SK-N-MC (cell line): ENCODE measurements around the gene SLC4A1AP.

Experiments used
- DNase-seq: peaks from one replicate; pipeline ENCODE4 v3.0.0-alpha.2; 2011; ENCODE audit warnings: low read depth, low spot score
- H3K27ac ChIP-seq: fragments of 200-600 bp; sonication (generic); 2 replicates; pipeline ENCODE4 v1.5.1; 2016; ENCODE audit warnings: mixed run types
- H3K36me3 ChIP-seq: fragments of 200-600 bp; sonication (generic); 2 replicates; pipeline ENCODE4 v1.6.1; 2017; ENCODE audit warnings: antibody characterized with exemption, low read length, mixed read lengths; ENCODE audit not compliant: insufficient read depth
- H3K4me3 ChIP-seq: fragments of 200-600 bp; sonication (generic); 2 replicates; pipeline ENCODE4 v1.5.1; 2016
- H3K9ac ChIP-seq: fragments of 200-600 bp; sonication (generic); 2 replicates; pipeline ENCODE4 v1.8.0; 2017; ENCODE audit warnings: mixed run types, mixed read lengths; ENCODE audit not compliant: insufficient read length
- H3K9me3 ChIP-seq: fragments of 200-600 bp; sonication (generic); 2 replicates; pipeline ENCODE4 v1.6.1; 2017; ENCODE audit warnings: low read depth, mild to moderate bottlenecking, antibody characterized with exemption, low read length, moderate library complexity, mixed read lengths
- EZH2 ChIP-seq: fragments of 200-600 bp; sonication (generic); IDR thresholded peaks from one replicate; pipeline ENCODE4 v1.6.1; 2017; ENCODE audit warnings: antibody characterized with exemption
- FOXP2 ChIP-seq: optimal IDR thresholded peaks from 2 replicates; pipeline ENCODE3; 2011; ENCODE audit warnings: mild to moderate bottlenecking, moderate library complexity; ENCODE audit not compliant: insufficient read depth; ENCODE audit errors: extremely low read length, control extremely low read depth
- POLR2AphosphoS5 ChIP-seq: IDR thresholded peaks from 2 replicates; pipeline ENCODE4 v1.6.1; 2012; ENCODE audit warnings: mild to moderate bottlenecking, low read depth, low read length, borderline replicate concordance

Gene SLC4A1AP

GRCh38 chr2:27709960-27710575, 46.4 kb downstream of the SLC4A1AP start:
- DNase-seq, result no peak
- no peak overlapping the region for H3K4me3 ChIP-seq
- no peak overlapping the region for H3K9ac ChIP-seq
- H3K9me3 ChIP-seq, result no peaks in the 10 kb centered on the region
- no peaks in the 10 kb centered on the region for H3K36me3 ChIP-seq
- H3K27ac ChIP-seq, result no peak overlapping the region
- TF ChIP-seq POLR2AphosphoS5, result no peak

GRCh38 chr2:27710640-27711430, 47.1 kb downstream of the SLC4A1AP start:
- TF ChIP-seq POLR2AphosphoS5 (no peak), EZH2 (no peak), FOXP2 (no peak)
- Histone ChIP-seq H3K9ac (no peak overlapping the region), H3K27ac (no peak overlapping the region), H3K36me3 (no peaks in the 10 kb centered on the region), H3K9me3 (no peaks in the 10 kb centered on the region), H3K4me3 (no peak overlapping the region)
- DNase-seq, result no peak

- TF ChIP-seq FOXP2 (no peak), EZH2 (no peak), POLR2AphosphoS5 (no peak)
- H3K9ac ChIP-seq, result no peak overlapping the region
- DNase-seq, result no peak
- H3K36me3 ChIP-seq, result no peaks in the 10 kb centered on the region
- H3K27ac ChIP-seq, result no peak overlapping the region
- no peak overlapping the region for H3K4me3 ChIP-seq
- no peaks in the 10 kb centered on the region for H3K9me3 ChIP-seq
Measured at GRCh38 chr2:27711804-27712203, 48.1 kb downstream of the SLC4A1AP start.

DNA sequence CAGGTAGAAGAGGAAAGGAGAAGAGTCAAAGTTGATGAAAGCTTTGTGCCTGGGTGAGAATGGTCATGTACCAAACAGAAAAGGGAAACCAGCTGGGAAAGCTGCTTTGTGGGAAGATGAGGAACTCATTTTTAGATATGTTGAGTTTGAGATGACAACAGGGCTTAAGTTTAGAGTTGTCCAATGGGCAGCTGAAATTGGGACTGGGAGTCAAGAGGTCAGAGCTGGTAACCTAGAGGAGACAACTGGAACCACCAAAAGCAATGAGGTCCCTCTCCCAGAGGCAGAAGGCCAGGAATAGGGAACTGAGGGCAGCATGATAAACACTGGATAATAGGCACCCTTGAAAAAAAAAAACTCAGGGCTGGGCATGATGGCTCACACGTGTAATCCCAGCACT, 48.8 kb downstream of the SLC4A1AP start:
- Histone ChIP-seq H3K36me3 (no peaks in the 10 kb centered on the region), H3K27ac (no peak overlapping the region), H3K9ac (no peak overlapping the region), H3K9me3 (no peaks in the 10 kb centered on the region), H3K4me3 (no peak overlapping the region)
- no peak for TF ChIP-seq EZH2
- no peak for TF ChIP-seq POLR2AphosphoS5
- no peak for TF ChIP-seq FOXP2
- no peak for DNase-seq

DNA sequence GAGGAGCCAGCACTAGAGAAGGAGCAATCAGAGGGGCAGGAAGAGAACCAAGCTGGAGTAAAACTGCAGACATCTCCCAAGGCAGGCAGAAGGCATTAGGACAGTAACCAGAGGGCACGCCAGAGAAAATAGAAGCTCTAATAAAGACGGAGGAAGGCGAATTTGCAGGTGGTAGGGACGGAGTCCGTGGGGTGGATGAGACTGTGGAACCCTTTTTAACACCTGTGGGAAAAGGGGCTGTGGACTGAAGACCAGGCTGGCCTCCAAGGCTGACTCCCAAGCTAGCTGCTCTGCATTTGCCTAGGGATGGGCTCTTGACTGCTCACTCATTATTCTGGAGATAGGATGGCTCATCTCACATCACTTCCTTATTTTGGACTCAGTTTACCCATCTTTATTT, 49.5 kb downstream of the SLC4A1AP start:
- no peak for DNase-seq
- TF ChIP-seq EZH2 (no peak), FOXP2 (no peak), POLR2AphosphoS5 (no peak)
- H3K4me3 ChIP-seq, result no peak overlapping the region
- H3K27ac ChIP-seq, result no peak overlapping the region
- no peaks in the 10 kb centered on the region for H3K36me3 ChIP-seq
- no peaks in the 10 kb centered on the region for H3K9me3 ChIP-seq
- H3K9ac ChIP-seq, result no peak overlapping the region

GRCh38 chr2:27714053-27714452, 50.4 kb downstream of the SLC4A1AP start:
- DNase-seq, result no peak
- Histone ChIP-seq H3K9ac (no peak overlapping the region), H3K9me3 (no peaks in the 10 kb centered on the region), H3K4me3 (no peak overlapping the region), H3K36me3 (no peaks in the 10 kb centered on the region), H3K27ac (no peak overlapping the region)
- no peak for TF ChIP-seq POLR2AphosphoS5

- DNase-seq, result no peak
- no peaks in the 10 kb centered on the region for H3K9me3 ChIP-seq
- H3K9ac ChIP-seq, result no peak overlapping the region
- H3K4me3 ChIP-seq, result no peak overlapping the region
- H3K27ac ChIP-seq, result no peak overlapping the region
- no peaks in the 10 kb centered on the region for H3K36me3 ChIP-seq
- TF ChIP-seq EZH2 (no peak), FOXP2 (no peak), POLR2AphosphoS5 (no peak)
Measured at GRCh38 chr2:27714851-27715291, 51.2 kb downstream of the SLC4A1AP start.

- DNase-seq, result no peak
- H3K4me3 ChIP-seq, result no peak overlapping the region
Measured at GRCh38 chr2:27715318-27716210, 51.9 kb downstream of the SLC4A1AP start.

More at GRCh38 chr2:27715318-27716210, 51.9 kb downstream of the SLC4A1AP start:
- no peaks in the 10 kb centered on the region for H3K36me3 ChIP-seq
- H3K9ac ChIP-seq, result no peak overlapping the region
- no peaks in the 10 kb centered on the region for H3K9me3 ChIP-seq
- no peak for TF ChIP-seq FOXP2
- TF ChIP-seq EZH2, result no peak
- TF ChIP-seq POLR2AphosphoS5, result no peak
- H3K27ac ChIP-seq, result no peak overlapping the region
